ENCODE results near the gene PFN2.
"Not testable (repeated sequence)": the region's sequence is repeated elsewhere in the genome, so short reads cannot be mapped to it uniquely, and the experiment has no call there.

Gene PFN2, protein sequence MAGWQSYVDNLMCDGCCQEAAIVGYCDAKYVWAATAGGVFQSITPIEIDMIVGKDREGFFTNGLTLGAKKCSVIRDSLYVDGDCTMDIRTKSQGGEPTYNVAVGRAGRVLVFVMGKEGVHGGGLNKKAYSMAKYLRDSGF

GRCh38 chr3:149970716-149971402, at the start of gene PFN2:
PFN2 (minus strand) TSS chr3:149970895; CDS start chr3:149970856, 39 bp downstream.
- DNase-seq (ENCODE audit: low read depth), result peak; percentile 81

- peak; percentile 44 for DNase-seq (ENCODE audit: low read depth)
These were observed 45.2 kb upstream of the PFN2 start for GRCh38 chr3:150015901-150016300.

GRCh38 chr3:150014782-150015181, 44.1 kb upstream of the PFN2 start:
- no peak for DNase-seq (ENCODE audit: low read depth)

- no peak for DNase-seq (ENCODE audit: low read depth)
These were observed 43.1 kb upstream of the PFN2 start for GRCh38 chr3:150013801-150014200.

- no peak for DNase-seq (ENCODE audit: low read depth)
These were observed 36.1 kb upstream of the PFN2 start for GRCh38 chr3:150006794-150007193.

GRCh38 chr3:150005243-150006112, 34.8 kb upstream of the PFN2 start:
- peak; percentile 80 for DNase-seq (ENCODE audit: low read depth)

DNA sequence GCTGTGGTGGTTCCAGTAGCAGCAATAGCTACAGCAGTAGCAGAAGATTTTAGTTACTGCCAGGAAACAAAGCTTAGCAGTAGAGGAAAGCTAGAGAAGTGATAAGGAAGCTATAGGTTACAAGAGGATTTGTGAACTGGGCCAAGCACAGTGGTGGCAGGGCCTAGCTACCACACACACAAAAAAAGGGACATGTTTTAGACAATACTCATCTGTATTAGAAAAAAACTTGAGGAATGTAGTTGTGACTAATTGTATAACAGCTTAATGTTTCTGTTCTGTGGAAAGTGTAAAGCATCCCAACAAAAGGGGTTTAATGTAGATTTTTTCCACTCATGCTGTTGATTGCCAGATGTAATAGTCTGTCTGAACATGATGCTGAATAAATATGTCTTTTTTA, 29.9 kb upstream of the PFN2 start:
- no peak for DNase-seq (ENCODE audit: low read depth)

DNA sequence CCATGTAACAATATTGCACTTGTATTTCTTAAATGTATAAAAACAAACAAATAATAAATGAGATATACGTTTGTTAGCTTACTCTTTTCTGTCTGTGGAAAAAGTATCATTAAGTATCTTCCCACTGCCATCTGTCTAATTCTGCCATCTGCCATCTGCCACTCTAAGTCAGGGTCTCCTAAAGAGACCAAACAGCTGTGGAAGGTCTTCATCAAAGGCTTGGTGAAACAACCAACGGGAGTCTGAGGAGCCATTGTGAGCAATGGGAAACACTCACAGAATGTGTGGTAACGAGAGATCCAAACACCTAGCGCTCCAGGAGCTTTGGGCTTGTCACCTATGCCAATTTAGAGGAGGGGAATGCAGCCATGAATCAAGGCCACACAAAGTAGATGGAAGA, 28.7 kb upstream of the PFN2 start:
- no peak for DNase-seq (ENCODE audit: low read depth)

GRCh38 chr3:149998946-149999345, 28.3 kb upstream of the PFN2 start:
- DNase-seq (ENCODE audit: low read depth), result no peak

DNA sequence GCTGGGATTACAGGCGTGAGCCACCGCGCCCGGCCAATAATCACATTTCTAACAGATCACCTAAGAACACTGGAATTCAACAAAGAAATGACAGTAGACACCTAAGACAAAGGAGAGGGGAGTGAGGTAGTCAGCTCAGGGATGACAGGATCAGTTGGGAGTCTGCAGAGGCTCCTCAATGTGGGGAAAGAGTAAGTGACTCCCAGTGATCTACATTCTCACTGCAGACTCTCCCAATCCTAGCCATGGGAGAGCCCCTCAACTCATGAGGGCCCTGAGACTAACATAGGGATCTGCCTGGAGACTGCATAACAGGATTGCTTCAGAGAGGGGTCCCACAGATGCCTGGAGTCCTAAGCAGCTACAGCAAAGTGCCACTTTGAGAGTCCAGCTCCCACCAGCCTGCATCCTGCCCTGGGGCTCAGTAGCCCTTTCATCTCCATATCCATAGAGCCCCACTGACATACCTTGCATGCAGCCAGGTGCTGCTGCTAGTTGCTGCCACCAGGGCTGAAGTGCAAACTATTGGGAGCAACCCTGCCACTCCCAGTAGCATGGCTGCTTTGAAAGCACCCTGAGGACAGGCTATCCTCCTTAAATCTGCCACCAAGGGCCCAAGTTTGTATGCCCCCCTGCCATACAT, 21.8 kb upstream of the PFN2 start:
- no peak for DNase-seq (ENCODE audit: low read depth)

- DNase-seq (ENCODE audit: low read depth), result no peak
These were observed 19.8 kb upstream of the PFN2 start for GRCh38 chr3:149990423-149990948.

DNA sequence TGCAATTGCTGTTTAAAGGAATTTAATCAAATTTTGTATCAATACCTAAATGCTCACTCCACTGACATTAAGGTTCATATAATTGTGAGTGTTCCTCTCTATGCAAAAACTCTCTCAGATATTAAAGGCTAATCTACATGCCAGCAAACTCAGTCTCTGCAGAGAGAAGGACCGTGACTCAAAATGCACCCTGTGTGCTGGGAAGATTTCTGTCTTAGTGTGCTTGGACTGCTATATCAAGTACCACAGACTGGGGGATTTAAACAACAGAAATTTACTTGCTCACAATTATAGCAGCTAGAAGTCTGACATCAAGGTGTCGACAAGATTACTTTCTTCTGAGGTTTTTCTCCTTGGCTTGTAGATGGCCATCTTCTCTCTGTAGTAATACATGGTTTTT, 18.6 kb upstream of the PFN2 start:
- DNase-seq (ENCODE audit: low read depth), result no peak

DNA sequence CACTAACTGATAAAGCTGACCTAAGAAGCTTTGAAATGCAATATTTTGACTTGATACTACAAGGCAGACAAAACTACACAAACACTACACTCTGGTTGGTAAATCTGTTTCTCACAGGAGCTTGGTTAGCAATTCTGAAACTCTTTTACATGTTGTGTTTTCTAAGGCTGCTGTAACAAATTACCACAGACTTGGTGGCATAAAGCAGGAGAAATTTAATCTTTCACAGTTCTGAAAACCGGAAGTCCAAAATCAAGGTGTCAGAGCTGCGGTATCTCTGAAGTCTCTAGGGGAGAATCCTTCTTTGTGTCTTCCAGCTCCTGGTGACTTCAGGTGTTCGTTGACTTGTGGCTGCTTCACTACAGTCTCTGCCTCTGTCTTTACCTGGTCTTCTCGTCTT, 12.9 kb upstream of the PFN2 start:
- no peak for DNase-seq (ENCODE audit: low read depth)

DNA sequence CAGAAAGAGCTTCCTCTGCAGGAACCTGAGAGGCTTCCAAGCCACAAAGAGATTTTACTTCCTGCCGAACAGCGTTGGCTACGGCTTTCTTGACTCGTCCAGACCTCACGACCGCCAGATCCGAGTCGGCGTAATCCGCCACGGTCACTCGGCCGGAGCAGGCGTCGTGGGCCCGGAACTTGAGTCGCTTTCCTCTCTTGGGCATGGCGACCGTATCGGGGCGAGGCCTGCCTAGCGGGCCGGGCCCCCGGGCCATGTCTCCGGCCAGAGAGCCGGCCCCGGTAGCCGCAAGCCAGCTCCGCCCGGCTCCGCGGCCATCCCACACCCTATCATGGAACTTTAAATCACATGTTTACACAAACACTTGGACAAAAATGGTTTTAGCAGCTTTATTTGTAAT, 12.4 kb upstream of the PFN2 start:
- not testable (repeated sequence) for DNase-seq (ENCODE audit: low read depth)

DNA sequence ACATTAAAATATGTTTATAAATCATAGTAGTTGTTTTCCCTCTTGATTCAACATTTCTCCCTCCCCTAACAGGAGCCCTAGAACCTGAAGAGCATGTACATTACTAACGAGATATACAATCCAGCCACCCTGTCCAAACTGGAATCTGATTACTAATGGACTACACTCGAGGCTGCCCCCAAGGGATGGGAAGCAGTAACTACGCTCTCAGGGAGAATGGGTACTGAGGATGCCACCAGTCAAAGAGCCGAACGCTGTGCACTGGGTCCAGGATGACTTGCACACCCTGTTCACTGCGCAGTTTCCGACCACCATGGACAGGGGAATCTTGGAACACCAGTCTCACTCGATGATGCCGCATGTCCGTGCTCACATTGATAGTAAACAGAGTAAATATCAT, 11.3 kb upstream of the PFN2 start:
- DNase-seq (ENCODE audit: low read depth), result not testable (repeated sequence)

DNA sequence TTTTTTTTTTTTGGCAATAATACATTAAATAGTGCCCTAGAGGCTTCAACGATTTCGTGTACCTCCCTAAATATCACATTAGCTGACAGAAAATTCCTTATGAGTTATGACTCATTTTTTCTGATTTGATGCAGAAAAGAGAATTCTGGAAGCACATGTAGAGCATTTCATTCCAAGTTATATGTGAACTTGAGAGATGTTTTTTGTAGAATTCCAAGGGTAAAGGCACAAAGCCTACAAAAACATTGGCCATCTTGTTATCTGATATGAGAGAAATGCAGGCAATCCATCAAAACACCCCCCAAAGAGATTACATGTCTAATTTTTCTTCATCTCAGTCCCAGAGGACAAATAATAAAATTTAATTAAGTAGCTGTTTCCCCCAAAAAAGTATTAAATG, 6.7 kb upstream of the PFN2 start:
- DNase-seq (ENCODE audit: low read depth), result no peak

DNA sequence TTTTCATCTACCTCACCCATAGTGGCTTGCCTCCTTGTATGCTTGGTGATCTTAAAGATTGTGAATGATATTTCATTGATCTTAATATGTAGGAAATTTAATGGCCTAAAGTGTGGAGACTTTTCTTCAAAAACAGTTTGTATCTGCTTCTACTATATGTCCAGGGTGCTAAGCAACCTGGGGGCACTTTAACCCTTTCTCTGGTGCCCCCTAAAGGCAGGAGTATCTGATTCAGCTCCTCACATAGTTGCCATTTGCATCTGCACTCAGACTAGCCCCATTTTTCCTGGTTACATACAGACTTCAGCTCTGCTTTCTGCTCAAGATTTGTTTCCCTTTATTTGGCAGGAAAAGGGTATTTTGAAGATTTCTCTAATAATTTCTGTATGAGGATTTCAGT, 5.2 kb upstream of the PFN2 start:
- no peak for DNase-seq (ENCODE audit: low read depth)

- peak; percentile 65 for DNase-seq (ENCODE audit: low read depth)
These were observed 844 bp upstream of the PFN2 start for GRCh38 chr3:149971403-149972075.

GRCh38 chr3:149969940-149970715, 567 bp downstream of the PFN2 start:
- peak; percentile 89 for DNase-seq (ENCODE audit: low read depth)

DNA sequence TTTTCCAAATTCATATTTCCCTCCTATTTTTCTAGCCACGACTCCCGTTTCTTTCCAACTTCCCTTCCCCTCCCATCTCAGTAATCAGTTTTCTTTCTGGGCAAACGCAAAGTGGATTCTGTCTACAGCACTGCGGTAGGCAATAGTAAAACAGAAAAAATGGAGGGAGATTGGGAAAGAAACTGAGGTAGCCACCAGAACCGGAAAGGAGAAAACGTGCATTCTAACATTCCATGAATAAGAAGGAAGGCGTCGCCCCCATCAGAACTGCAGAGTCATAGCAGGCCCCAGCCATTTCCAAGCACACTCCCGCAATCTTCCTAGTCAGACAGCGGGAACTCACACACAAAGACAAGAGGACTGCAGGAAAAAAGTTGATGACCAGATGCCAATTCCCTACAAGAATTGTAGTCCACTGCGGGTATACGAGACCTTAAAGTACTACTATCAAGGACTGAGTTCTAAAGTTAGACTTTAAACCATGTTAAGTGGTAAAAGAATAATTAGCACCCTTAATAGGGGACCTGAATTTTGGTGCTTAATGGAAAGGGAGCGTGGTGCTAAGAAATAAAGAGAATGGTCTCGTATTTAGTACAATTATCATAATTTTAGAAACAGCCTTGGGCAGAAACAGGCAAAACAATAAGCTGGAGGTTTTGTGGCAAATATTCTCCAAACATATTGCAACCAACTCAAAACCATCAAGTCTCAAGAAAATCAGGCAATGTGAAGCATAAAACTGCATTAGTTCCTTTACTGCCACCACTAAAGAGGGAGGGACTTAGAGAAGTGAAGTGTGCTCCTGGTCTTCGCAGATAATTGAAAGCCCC, 1.4 kb downstream of the PFN2 start:
- peak; percentile 87 for DNase-seq (ENCODE audit: low read depth)
